GM13976 (cell line): Measurements from ENCODE around the gene PPP2R5C.
"Not testable (repeated sequence)": the region's sequence is repeated elsewhere in the genome, so short reads cannot be mapped to it uniquely, and the experiment has no call there.

Experiments
- DNase-seq: peaks from one replicate; pipeline ENCODE4 v3.0.0; 2012; ENCODE audit warnings: low spot score
- CTCF ChIP-seq: IDR thresholded peaks from 2 replicates; pipeline ENCODE4 v1.5.1; 2012; ENCODE audit warnings: borderline replicate concordance, mild to moderate bottlenecking; ENCODE audit not compliant: insufficient read depth; ENCODE audit errors: extremely low read depth, missing control alignments, control extremely low read depth
- in situ Hi-C: fragments of 300-500 bp; cut with MboI; formaldehyde crosslinking; loops from one replicate; pipeline ENCODE4 v1.12.0; 2022; ENCODE audit warnings: low sequenced_read_pairs, mixed read lengths, inconsistent platforms; ENCODE audit not compliant: unreplicated experiment

Gene PPP2R5C

GRCh38 chr14:101721951-101722661 lies 39.4 kb upstream of the PPP2R5C start:
- TF ChIP-seq CTCF, result no peak
- DNase-seq, result peak; percentile 38
- in situ Hi-C loops, result no loop called here

- no peak for TF ChIP-seq CTCF
- in situ Hi-C loops, result no loop called here
- no peak for DNase-seq
Observed at GRCh38 chr14:101723061-101723595, 38.4 kb upstream of the PPP2R5C start.

GRCh38 chr14:101725652-101726051 lies 35.9 kb upstream of the PPP2R5C start:
- DNase-seq, in situ Hi-C loops: not testable (repeated sequence)

GRCh38 chr14:101726295-101726953 lies 35.1 kb upstream of the PPP2R5C start:
- TF ChIP-seq CTCF, result no peak
- in situ Hi-C loops, result no loop called here
- DNase-seq, result no peak

GRCh38 chr14:101726954-101727302 lies 34.6 kb upstream of the PPP2R5C start:
- no peak for TF ChIP-seq CTCF
- DNase-seq, result no peak
- in situ Hi-C loops, result no loop called here

GRCh38 chr14:101727611-101728366 lies 33.7 kb upstream of the PPP2R5C start:
- DNase-seq, result no peak
- in situ Hi-C loops, result no loop called here
- no peak for TF ChIP-seq CTCF
